ENCODE measurements around the gene APOL5. TPM values are rescaled to one million over a fixed set of nuclear protein-coding genes. Genes with fewer than 3 reads are reported as not detected.

APOL5 gene
- total and polyA plus RNA-seq, 9 of the 15 experiments (the other 6 are each of a cell fraction or from before 2014, with no cell fraction given), result not detected

- H4K20me1 ChIP-seq (replicated peaks; ENCODE audit: control insufficient read depth, insufficient read depth, low read length), result no peaks in the 10 kb centered on the region
- no peak for DNase-seq (ENCODE audit: extremely low read depth in 1 of 4, low spot score in 3 of 4)
- H3K79me2 ChIP-seq (ENCODE audit: control insufficient read depth, insufficient read depth, low read length), result no peaks in the 10 kb centered on the region
- no peak for FAIRE-seq
- POLR2A ChIA-PET, result interaction anchor here (0.5 kb wide), 1 partner anchor 92 kb away, joined by 3 read pairs; the partner anchor contains the start of gene MB
- H3K27me3 ChIP-seq (ENCODE audit: control insufficient read depth in 2 of 2, insufficient read depth in 2 of 2, low read length in 2 of 2), result no peaks in the 10 kb centered on the region; a peak in 1 of 5 replicates
- H2AFZ ChIP-seq (ENCODE audit: low read depth, low read length), result no peak overlapping the region
- intact Hi-C loops (cut with micrococcal nuclease) (no loop called here), in situ Hi-C loops (cut with MboI) (no loop called here)
- no peaks in the 10 kb centered on the region for H3K9me1 ChIP-seq (ENCODE audit: control insufficient read depth, insufficient read depth, low read length)
- no peaks in the 10 kb centered on the region; the same call in 1 of the 2 replicates for H3K9me3 ChIP-seq (replicated peaks; ENCODE audit: control insufficient read depth, insufficient read depth, low read depth, low read length)
- no peak overlapping the region for H3K9ac ChIP-seq (ENCODE audit: insufficient read depth in 1 of 2, low read depth in 2 of 2, low read length in 2 of 2)
- no peak for ATAC-seq
- H3K36me3 ChIP-seq (ENCODE audit: control insufficient read depth, insufficient read depth, low read length), result no peaks in the 10 kb centered on the region
- H3K4me3 ChIP-seq, result no peak overlapping the region
- H3K4me2 ChIP-seq (ENCODE audit: insufficient read depth, low read length), result no peak overlapping the region
- H3K27ac ChIP-seq (ENCODE audit: extremely low read depth, low read depth, low read length), result no peak overlapping the region
- H3K4me1 ChIP-seq (replicated peaks in 1 of 2; ENCODE audit: control insufficient read depth in 2 of 2, insufficient read depth in 2 of 2, low read length in 2 of 2), result no peaks in the 10 kb centered on the region; a peak in 2 of 5 replicates
- 37% methylated on average over 7 of the region's 7 CpGs for WGBS (ENCODE audit: insufficient coverage, low coverage, missing lambda C conversion rate)
- BruUV-seq (replicated peaks), result no TSS peak
- CTCF ChIA-PET (ENCODE audit: low intra/inter-chr PET ratio), result no interaction called here
- TF ChIP-seq NONO (IDR thresholded peaks at IDR 0.05; ENCODE audit: low read depth in 2 of 2, low read length in 1 of 2) (no peak), ZEB2 (IDR thresholded peaks at IDR 0.05) (no peak), ZNF354B (CRISPR knock-in tag; IDR thresholded peaks at IDR 0.05) (no peak), ZNF224 (CRISPR knock-in tag; IDR thresholded peaks at IDR 0.05) (no peak), PKNOX1 (IDR thresholded peaks at IDR 0.05) (0 out of 2 replicates have a peak, but pooled peaks have one; percentile 34), IFI16 (CRISPR knock-in tag; IDR thresholded peaks at IDR 0.05) (no peak)
Observed at GRCh38 chr22:35708917-35709316, 8.8 kb upstream of the APOL5 start.

- DNase-seq (ENCODE audit: extremely low read depth in 1 of 4, low spot score in 3 of 4) (no peak), ATAC-seq (no peak), FAIRE-seq (no peak)
- Histone ChIP-seq H3K79me2 (ENCODE audit: control insufficient read depth, insufficient read depth, low read length) (no peaks in the 10 kb centered on the region), H3K27me3 (ENCODE audit: control insufficient read depth in 2 of 2, insufficient read depth in 2 of 2, low read length in 2 of 2) (no peaks in the 10 kb centered on the region), H4K20me1 (replicated peaks; ENCODE audit: control insufficient read depth, insufficient read depth, low read length) (no peaks in the 10 kb centered on the region), H3K36me3 (ENCODE audit: control insufficient read depth, insufficient read depth, low read length) (no peaks in the 10 kb centered on the region), H3K4me3 (no peak overlapping the region), H3K9me1 (ENCODE audit: control insufficient read depth, insufficient read depth, low read length) (no peaks in the 10 kb centered on the region), H3K9me3 (replicated peaks; ENCODE audit: control insufficient read depth, insufficient read depth, low read depth, low read length) (no peaks in the 10 kb centered on the region; the same call in 1 of the 2 replicates), H3K4me1 (replicated peaks in 1 of 2; ENCODE audit: control insufficient read depth in 2 of 2, insufficient read depth in 2 of 2, low read length in 2 of 2) (no peaks in the 10 kb centered on the region; a peak in 2 of 5 replicates), H3K27ac (ENCODE audit: extremely low read depth, low read depth, low read length) (no peak overlapping the region), H3K4me2 (ENCODE audit: insufficient read depth, low read length) (no peak overlapping the region), H2AFZ (ENCODE audit: low read depth, low read length) (no peak overlapping the region), H3K9ac (ENCODE audit: insufficient read depth in 1 of 2, low read depth in 2 of 2, low read length in 2 of 2) (no peak overlapping the region)
- in situ Hi-C loops (cut with MboI), result no loop called here
- CTCF ChIA-PET (ENCODE audit: low intra/inter-chr PET ratio), result no interaction called here
- BruUV-seq (replicated peaks), result no TSS peak
- 22% methylated on average over 4 of the region's 4 CpGs for WGBS (ENCODE audit: insufficient coverage, low coverage, missing lambda C conversion rate)
- intact Hi-C loops (cut with micrococcal nuclease), result no loop called here
- POLR2A ChIA-PET, result no interaction called here
- TF ChIP-seq RBM14 (IDR thresholded peaks at IDR 0.05; ENCODE audit: borderline replicate concordance, insufficient read depth, low read depth, low read length) (no peak), ZNF561 (CRISPR knock-in tag; conservative IDR thresholded peaks at IDR 0.05) (no peak), CC2D1A (IDR thresholded peaks at IDR 0.05) (no peak), ARID2 (IDR thresholded peaks at IDR 0.05) (no peak), ZNF184 (CRISPR knock-in tag; IDR thresholded peaks at IDR 0.05) (no peak), IRF2 (CRISPR knock-in tag; IDR thresholded peaks at IDR 0.05) (no peak)
- TF ChIP-seq, protein P1, sequence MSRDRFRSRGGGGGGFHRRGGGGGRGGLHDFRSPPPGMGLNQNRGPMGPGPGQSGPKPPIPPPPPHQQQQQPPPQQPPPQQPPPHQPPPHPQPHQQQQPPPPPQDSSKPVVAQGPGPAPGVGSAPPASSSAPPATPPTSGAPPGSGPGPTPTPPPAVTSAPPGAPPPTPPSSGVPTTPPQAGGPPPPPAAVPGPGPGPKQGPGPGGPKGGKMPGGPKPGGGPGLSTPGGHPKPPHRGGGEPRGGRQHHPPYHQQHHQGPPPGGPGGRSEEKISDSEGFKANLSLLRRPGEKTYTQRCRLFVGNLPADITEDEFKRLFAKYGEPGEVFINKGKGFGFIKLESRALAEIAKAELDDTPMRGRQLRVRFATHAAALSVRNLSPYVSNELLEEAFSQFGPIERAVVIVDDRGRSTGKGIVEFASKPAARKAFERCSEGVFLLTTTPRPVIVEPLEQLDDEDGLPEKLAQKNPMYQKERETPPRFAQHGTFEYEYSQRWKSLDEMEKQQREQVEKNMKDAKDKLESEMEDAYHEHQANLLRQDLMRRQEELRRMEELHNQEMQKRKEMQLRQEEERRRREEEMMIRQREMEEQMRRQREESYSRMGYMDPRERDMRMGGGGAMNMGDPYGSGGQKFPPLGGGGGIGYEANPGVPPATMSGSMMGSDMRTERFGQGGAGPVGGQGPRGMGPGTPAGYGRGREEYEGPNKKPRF (IDR thresholded peaks at IDR 0.05; ENCODE audit: low read depth, low read length), result no peak
Observed at GRCh38 chr22:35711336-35711735, 6.3 kb upstream of the APOL5 start.
